NCI-H446 (cell line): ENCODE measurements around the gene SMOC1.

ENCODE experiments used
- DNase-seq, 2 experiments: peaks; one replicate each; lab custom pipeline; 2025; lab: John Stamatoyannopoulos, UW

SMOC1 gene

DNA sequence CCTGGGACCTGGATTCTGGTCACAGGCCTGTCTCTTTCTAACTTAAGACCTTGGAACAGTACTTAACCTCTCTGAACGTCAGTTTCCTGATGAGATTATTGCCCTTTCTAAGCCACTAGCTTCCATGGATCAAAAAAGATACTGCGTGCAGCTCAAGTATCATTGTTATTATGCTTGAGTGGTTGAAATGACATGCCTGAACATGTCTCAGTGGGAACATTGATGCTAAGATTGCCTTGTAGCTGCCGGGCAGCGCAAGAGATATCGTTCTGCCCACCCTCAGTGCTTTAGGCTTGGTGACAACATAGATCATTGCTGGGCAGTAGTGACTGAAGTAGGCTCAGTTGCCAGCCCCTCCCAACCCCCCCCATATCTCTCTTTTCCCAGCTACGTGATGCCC, 131.9 kb downstream of the SMOC1 start:
- no peak for DNase-seq

DNA sequence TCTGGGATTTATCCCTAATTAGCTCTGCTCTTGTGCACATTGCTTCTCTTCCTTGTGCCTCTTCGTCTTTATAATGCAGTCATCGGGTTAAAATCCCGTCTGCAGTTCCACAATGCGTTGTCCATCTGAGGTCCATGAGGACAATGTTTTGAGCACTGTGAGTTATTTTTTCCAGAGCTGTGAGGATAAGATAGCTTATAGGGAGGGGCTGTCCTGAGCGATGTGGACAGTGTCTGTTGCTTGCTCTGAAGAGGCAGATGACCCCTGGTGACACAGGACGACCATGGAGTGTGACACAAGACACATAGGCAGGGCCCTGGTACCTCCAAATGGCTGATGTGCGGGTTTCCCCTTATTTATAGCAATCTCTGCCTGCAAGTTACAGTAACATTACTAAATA, 132.5 kb downstream of the SMOC1 start:
- no peak for DNase-seq

DNA sequence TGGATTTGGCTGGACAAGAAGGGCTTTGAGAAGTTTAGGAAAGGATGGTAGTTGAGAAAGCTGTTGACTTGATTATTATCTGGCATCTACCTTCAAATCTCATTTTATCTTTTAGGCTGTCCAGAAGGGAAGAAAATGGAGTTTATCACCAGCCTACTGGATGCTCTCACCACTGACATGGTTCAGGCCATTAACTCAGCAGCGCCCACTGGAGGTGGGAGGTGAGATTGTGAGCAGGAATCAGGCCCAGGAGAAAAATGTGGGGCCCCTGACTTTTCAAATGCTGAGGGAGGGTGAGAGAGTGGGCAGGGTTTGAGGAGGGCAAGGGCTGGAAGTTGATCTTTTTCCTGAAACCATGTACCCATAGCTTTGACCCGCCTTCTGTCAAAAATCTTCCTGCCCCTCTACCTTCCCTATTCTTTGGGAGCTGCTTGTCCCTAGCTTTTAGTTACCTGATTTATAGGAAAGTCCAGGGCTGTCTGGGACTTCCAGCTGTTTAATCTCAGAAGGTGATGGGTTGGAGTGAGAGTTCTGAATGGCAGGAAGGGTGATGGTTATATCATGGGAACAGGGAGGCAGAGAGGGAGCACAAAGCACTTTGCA, 134.2 kb downstream of the SMOC1 start:
- peak in 1 of 2 experiments; percentile 32 for DNase-seq

DNA sequence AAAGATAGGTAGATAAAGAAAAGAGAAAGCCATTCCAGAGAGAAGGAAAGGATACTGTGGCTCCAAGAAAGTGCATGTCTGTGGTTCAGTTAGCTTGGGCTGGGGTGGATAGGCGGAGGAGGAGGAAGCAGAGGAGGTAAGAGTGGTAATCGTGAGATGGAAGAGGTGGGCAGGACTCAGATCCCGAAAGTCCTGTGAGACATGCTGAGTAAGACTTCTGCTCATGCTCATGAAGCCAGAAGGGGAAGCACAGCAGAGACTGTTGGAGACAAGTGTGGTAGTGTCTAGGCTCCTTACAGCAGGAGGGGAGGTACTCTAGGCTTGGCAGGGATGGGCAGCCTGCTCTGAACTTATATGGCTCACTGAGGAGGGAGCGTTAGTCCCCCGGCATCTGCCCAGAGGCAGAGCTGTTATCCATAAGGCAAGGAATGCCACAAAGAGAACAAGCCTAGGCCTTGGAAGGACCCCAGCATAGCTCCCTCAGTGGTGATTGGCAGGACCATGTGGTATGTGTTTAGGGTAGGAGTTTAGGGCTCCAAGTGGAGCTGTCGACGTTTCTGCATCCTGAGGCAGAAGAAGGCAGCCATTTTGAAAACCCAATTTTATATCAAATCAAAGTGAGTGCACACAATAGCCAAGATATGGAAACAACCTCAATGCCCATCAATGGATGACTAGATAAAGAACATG, 135.3 kb downstream of the SMOC1 start:
- DNase-seq: no peak

DNA sequence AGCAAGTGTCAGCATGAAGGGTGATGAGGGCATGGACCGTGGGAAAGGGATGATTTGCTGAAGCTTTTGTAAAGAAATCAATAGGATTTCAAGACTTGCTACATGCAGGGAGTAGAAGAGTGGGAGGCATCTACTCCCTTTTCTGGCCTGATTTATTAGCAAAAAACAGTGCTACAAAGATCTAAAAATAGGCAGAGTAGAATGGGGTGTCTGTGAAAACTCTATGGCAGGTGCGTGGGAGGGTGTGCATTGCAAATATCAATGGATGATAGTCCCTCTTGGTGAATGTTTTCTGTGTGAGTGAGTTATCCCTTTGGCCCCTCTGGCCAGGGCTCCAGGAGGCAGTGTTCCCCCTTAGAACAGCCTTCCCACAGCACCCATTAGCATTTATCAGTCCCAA, 139.0 kb downstream of the SMOC1 start:
- no peak for DNase-seq

DNA sequence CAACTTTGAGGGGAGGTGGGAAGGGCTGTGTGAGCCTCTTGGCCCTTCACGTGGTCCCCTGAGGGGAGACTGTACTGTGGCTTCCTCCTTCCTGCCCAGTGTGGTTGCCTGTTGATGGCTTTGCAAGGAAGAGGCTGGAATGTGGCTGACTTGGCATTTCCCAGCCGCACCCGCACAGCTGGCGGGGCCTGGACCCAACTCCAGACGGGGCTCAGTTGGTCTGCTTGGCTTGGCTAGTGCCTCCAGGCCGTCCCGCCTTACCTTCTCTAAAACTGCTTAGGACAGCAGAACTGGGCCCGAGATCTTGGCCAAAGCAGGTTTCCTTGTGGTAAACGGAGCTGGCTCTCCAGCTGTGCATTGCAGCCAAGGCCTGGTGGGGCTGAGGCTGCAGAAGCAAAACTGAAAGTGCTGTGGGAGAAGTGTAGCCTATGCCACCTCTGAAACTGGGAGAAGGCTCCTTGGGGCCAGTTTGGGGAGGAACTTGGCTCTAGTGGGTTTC, 139.5 kb downstream of the SMOC1 start:
- no peak for DNase-seq

DNA sequence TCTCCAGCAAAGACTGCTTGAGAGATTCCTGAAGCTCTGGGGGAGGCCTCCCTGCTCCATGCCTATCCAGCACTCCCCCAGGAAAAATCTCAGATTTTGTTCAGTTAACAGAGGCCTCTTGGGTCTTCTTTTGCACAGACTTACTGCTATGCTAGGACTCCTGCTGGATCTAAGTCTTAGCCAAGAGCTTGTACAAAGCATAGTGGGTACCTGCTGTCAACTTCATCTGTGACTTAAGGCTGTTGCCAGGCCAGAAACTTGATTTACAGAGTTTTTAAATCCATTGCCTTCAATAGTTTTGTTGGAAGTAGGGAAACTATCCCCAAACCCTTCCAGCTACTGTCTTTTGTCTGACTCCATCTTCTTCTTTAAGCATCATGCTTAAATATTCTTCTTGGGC, 140.5 kb downstream of the SMOC1 start:
- DNase-seq: no peak

DNA sequence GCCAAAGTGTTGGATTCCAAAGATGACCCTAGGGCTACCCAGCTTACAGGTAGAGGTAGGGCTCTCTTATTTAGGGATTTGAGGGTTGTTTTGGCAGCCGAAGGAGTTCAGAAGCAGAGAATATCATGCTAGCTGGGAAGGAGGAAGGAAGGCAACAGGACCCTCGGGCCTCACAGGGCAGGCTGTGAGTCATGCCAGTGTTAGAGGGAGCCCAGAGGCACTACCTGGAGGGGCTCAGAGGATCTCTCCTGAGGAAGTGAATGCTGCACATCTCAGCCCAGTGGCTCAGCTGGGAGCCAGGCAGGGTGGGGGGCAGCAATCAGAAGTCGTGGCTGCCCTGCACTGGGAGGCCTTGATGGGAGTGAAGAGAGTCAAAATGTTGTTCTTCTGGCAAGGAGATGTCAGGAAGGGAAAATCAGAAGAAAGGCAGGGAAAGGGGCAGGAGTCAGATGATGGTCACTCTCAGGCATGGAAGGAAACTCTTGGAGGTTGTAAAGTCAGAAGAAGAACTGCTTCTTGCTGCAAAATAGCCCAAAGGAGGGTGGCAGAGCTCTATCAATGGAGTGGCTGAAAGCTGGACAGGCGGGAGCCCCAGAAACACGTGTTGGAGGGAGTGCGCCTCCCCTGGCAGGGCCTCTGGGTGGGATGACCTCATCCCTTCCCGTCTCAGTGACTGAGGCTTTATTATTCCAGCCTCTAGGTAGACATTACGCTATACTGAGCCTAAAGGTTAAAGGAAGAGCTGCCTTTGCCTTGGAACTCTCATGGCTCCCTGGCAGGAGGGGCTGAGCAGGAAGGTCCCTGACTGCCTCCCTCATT, 141.3 kb downstream of the SMOC1 start:
- no peak for DNase-seq

DNA sequence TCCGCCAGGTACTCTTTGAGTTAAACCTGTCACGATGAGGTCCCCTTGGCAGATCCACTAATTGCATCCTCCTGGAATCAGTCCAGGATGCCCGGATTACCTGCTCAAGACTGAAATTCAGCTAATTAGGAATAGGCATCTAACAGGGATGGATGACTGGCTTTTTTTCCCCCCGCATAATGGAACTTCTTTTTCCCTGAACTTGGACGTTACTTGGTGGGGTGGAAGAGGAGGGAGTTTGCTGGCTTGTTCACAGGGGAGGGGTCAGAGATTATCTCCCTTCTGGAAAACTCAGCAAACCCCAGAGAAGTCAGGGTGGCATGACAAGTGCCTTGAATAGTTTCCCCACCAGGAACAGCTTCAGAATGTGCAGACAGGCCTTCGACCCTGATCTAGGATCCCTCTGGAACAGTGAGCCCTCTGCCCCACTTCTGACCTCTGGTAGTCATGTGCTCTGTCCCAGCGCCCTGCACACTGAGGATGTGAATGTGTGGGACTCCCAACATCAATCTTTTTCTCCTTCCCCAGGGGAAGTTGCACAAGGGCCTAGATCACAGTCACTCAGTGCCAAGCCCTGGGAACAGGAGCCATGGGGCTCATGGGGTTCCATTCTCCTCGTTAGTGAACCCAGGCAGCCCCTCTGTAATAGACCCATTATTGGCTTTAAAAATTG, 142.5 kb downstream of the SMOC1 start:
- no peak for DNase-seq

DNA sequence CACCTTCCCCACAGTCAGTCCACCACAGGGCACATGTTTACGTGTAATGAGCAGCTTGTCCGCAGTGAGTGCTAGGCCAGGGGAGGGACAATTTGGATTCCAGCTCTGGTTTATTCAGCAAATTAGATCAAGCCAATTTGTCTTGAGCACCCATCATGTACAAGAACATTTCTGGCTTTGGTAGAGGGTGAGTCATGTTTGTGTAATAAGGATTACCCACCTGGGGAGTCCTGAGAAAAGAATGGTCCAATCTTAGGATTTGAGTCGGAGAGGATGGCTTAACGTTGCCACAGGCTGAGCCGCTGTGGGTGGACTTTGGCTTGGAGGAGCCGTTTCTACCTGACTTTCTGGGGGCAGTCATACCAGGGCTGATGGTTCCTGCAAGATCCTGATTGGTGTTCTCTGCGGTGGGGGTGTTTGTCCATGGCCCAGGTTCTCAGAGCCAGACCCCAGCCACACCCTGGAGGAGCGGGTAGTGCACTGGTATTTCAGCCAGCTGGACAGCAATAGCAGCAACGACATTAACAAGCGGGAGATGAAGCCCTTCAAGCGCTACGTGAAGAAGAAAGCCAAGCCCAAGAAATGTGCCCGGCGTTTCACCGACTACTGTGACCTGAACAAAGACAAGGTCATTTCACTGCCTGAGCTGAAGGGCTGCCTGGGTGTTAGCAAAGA, 143.7 kb downstream of the SMOC1 start:
- DNase-seq: no peak

DNA sequence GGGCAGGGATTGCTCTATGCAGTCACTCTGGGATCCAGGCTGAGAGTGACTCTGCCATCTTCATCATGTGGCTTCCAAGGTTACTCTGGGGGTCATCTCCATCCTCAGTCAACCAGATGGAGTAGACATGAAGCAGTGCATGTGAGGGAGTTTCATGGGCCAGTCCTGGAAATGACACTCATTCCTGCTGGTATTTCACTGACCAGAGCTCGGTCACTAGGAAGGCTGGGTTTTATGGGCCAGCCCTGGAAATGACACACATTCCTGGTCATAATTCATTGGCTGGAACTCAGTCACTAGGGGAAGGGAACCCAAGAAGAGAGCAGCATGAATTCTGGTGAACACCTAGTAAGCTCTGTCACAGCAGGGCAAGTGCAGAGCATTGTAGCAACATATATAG, 144.7 kb downstream of the SMOC1 start:
- DNase-seq: no peak

DNA sequence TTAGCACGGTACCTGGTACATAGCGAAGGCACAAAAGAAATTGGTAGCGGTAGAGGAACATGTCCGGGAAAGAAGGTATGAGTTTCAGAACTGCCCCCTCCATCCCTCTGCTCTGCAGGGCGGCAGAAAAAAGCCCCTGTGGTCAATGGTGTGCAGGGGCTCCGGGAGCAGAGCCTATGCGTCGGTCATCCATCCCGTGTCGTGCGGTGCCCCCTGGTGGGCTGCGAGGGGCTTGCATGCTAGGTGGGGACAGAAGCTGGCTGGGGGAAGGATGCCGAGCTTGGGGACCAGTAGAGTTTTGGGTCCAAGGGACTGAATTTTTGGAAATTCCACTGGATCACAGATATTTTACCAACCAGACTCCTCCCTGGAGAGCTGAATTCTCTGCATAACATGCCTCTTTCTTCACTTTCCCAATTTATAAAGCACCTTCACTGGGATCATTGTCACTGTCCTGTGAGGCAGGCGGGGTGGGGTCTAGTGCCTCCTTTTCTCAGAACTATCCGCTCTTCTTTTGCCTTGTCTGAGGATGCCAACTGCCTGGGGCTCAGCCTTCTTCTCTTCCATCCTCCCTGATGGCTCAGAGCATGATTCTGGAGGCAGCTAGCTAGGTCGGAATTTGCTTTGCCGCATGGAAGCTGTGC, 148.7 kb downstream of the SMOC1 start:
- peak; percentile 46 to 72 for DNase-seq

DNA sequence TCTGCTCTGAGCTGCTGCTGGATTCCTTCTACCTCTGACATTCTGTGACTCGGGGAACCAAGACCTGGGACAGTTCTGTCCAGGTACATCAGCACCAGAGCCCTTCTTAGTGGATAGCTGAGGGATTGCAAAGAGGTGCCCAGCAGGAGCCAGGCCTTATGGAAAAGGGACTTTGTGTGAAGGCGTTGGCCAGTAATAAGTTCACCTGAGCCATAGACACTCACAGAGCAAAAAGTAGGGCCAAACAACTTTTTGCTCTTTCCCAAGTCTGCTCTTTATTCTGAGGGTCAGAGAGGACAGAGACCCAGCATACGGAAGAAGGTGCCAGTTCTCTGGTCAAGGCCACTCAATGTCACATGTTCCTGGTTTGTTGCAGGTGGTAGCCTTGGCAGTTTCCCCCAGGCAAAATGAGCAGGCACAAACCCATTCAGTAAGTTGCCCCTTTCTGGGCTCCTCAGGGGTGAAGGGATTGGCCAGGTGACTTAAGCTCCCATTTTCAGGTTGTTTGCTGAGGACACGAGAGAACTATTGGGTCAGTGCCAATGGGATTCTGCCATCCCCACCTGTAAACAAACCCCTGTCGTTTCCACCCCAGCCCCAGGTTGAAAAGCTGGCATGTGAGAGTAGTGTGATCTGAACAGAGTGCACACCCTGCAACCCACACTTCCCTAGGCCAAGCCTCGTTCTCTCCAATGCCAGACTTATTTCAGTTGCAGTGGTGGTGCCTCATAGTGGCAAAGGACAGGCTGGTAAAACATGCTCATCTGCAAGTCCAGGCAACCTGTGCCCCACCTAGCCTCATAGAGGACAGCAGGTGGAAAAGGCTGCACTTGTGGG, 150.3 kb downstream of the SMOC1 start:
- DNase-seq: no peak

DNA sequence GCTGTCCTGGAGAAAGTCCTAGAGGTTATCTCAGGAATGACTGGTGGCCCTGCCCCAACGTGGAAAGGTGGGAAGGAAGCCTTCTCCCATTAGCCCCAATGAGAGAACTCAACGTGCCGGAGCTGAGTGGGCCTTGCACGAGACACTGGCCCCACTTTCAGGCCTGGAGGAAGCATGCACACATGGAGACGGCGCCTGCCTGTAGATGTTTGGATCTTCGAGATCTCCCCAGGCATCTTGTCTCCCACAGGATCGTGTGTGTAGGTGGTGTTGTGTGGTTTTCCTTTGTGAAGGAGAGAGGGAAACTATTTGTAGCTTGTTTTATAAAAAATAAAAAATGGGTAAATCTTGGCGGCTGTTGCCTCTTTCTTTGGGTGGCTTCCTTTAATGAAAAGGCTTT, 152.8 kb downstream of the SMOC1 start:
- no peak for DNase-seq

DNA sequence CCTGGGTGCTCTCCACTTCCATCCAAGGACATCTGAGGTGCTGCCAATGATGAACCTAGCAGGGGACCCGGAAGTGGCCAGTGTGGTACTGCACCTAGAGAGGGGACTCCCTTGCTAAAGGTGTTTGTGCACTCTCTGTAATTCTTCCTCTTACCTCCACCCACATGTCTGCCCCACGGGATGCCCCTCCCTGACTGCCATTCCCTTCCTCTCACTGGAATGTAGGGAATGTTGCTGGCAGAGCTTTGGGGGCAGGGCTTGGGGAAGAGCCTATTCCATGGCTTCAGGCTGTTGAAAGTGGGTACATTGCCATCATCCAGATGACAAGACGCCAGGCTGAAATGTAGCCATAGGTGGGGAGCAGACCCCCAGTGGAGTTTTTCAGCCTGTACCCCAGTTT, 153.2 kb downstream of the SMOC1 start:
- no peak for DNase-seq

DNA sequence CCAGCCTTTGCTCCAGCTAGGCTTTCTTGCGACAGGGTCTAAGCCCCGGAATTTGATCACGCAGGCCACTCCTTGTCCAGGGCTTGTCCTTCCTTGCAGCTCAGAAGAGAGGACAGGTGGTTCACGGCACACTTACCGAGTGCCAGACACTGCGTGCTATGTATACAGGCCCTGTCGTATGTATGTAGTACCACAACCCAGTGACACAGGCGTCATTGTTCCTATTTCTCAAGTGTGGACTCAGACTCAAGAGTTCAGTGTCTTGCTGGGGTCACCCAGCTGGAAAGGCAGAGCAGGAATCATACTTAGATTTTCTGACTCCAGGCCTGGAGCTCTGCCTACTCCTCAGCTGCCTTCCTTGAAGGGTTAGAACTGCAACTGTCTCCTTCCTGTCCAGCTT, 153.9 kb downstream of the SMOC1 start:
- DNase-seq: no peak

DNA sequence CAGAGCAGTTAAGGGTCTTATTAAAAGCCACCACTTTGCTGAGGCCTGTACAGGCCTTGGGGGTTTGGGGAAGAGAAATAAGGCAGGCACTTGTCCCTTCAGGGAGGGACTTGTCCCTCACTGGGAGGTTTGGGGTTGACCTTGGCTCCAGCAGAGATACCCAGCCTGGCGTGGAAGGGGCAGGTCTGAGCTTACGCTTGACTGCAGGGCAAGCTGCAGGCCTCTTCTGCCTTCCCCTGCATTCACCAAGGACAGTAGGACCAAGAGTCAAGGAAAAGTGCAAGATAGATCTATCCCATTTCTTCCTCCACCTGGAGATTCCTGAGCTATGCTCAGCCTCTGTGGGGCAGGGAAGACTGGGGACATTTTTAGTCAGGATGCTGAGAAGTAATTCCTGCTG, 154.3 kb downstream of the SMOC1 start:
- DNase-seq: no peak

DNA sequence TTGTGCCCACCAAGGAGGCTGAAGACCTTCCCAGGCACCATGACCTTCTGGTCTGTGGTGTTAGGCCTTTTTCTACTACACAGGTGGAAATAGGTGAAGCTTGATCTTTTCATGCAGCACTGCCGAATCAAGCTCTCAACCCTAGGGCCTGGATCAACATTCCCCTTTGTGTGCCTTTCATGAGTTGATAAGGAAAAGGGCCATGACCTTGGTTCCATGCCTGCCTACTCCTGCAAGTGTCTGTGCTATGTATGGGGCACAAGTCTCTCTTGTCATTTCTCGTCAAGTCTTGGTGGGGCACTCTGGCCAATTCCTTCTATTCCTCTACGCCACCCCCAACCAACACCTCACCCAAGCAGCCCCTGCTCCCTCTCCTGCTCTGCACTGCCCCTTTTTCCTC, 155.0 kb downstream of the SMOC1 start:
- no peak for DNase-seq

DNA sequence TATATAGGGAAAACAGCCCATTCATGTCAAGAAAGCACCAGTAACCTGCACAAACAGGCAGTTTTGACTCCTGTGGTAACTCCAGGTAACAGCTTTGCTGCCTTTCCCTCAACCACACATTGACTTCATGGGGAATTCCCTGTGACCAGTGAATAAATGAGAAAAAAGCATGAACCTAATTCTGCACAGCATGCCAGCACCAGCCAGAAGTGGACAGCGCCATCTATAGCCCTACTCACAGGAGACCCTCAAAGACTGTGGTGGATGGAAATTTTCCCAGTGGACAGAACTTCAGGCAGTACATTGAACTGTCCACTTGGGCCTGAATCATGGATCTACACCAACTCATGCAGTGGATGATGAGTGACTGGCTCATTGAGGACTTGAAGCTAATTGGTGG, 157.4 kb downstream of the SMOC1 start:
- DNase-seq: peak in 1 of 2 experiments; percentile 13

DNA sequence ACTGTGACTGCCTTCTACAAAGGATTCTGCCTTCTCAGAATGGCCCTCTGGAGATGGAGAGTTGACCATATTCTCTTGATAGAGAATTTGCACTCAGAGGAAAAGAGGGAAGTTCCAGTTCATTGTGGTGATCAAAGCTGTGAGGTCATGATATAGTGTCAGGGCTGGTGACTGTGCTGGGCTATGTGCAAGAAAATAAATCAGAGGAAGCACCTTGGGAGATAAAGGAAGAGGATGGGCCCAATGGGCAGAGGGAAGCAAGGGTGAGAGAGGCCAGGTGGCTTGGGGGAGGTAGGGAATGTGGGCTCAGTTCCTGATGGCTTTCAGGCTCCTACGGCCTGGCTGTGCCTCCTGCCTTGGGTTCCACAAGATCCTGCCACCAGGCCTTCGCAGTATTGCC, 163.8 kb downstream of the SMOC1 start:
- no peak for DNase-seq

DNA sequence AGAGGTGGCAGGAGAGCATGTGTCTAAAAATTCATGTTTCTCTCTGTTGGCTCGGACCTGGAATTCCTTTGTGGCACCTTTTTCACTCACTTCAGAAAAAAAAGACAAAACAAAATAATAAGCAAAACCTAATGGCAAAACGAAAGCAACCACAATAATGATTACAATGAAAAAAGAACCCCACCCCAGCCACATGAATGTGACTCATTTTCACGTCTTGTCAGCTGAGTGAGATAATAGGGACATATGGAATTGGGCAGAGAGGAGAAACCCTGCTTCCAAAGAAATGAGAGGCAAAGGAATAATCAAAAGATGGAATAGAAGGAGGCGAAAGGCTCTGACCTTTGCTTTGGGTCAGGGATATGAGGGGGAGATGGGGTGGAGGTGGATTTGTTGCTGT, 166.1 kb downstream of the SMOC1 start:
- DNase-seq: no peak
